OCI-LY7 (cell line): ENCODE results near the gene JAG2. TPM values are rescaled to one million over a fixed set of nuclear protein-coding genes. Genes with fewer than 3 reads are reported as not detected.

Experiments used
- BruUV-seq: library from RNA; stranded (reverse); fragments of 400-500 nt; replicated peaks from 2 replicates; lab custom pipeline; 2021; lab: Mats Ljungman, UMichigan
- CTCF ChIA-PET: fragments of 300-600 bp; sonication (Branson Sonifier 250); formaldehyde crosslinking; loops from one replicate; lab custom pipeline; 2022; ENCODE audit warnings: antibody characterized with exemption; ENCODE audit not compliant: unreplicated experiment; lab: Charles Lee
- POLR2A ChIA-PET: fragments of 300-600 bp; sonication (Branson Sonifier 250); formaldehyde crosslinking; loops from one replicate; lab custom pipeline; 2022; ENCODE audit warnings: antibody characterized with exemption; lab: Charles Lee
- DNase-seq: peaks from one replicate; pipeline ENCODE4 v3.0.0-alpha.2; 2015; ENCODE audit warnings: low spot score
- H2AFZ ChIP-seq: fragments of 200-600 bp; sonication (generic), shearing (Covaris generic); 2 replicates; pipeline ENCODE4 v1.6.1; 2014; ENCODE audit warnings: mild to moderate bottlenecking, antibody characterized with exemption, low read length, moderate library complexity
- H3K27ac ChIP-seq: fragments of 200-600 bp; sonication (generic); 2 replicates; pipeline ENCODE4 v1.5.1; 2014; ENCODE audit warnings: mixed run types, low read depth, mild to moderate bottlenecking, moderate library complexity, low read length, inconsistent platforms; ENCODE audit not compliant: poor library complexity, severe bottlenecking
- H3K36me3 ChIP-seq: fragments of 200-600 bp; sonication (generic); 2 replicates; pipeline ENCODE4 v1.6.1; 2014; ENCODE audit warnings: mild to moderate bottlenecking, antibody characterized with exemption, low read length, moderate library complexity, mixed read lengths; ENCODE audit not compliant: insufficient read depth
- H3K4me1 ChIP-seq: fragments of 200-600 bp; sonication (generic); 2 replicates; pipeline ENCODE4 v1.5.1; 2014; ENCODE audit warnings: mild to moderate bottlenecking, low read length; ENCODE audit not compliant: insufficient read depth, poor library complexity, severe bottlenecking
- H3K4me2 ChIP-seq: fragments of 200-600 bp; sonication (generic); 2 replicates; pipeline ENCODE4 v1.6.1; 2014; ENCODE audit warnings: mild to moderate bottlenecking, low read length
- H3K4me3 ChIP-seq: fragments of 200-600 bp; sonication (generic); 2 replicates; pipeline ENCODE4 v1.5.1; 2014; ENCODE audit warnings: mild to moderate bottlenecking, low read depth, low read length; ENCODE audit not compliant: poor library complexity, severe bottlenecking
- H3K79me2 ChIP-seq: fragments of 200-600 bp; sonication (generic); 2 replicates; pipeline ENCODE4 v1.6.1; 2016; ENCODE audit warnings: low read depth, mild to moderate bottlenecking, low read length, moderate library complexity, mixed read lengths; ENCODE audit not compliant: insufficient read depth
- H3K9me2 ChIP-seq: fragments of 200-600 bp; sonication (generic); 2 replicates; pipeline ENCODE4 v1.6.1; 2016; ENCODE audit warnings: mild to moderate bottlenecking, low read length, mixed read lengths; ENCODE audit not compliant: insufficient read depth
- H3K9me3 ChIP-seq: fragments of 200-600 bp; sonication (generic); 2 replicates; pipeline ENCODE4 v1.6.1; 2014; ENCODE audit warnings: mild to moderate bottlenecking, mixed run types, low read length, mixed read lengths
- H4K20me1 ChIP-seq: fragments of 200-600 bp; sonication (generic); 2 replicates; pipeline ENCODE4 v1.6.1; 2014; ENCODE audit warnings: mild to moderate bottlenecking, antibody characterized with exemption, low read length, moderate library complexity, mixed read lengths; ENCODE audit not compliant: insufficient read depth
- CTCF ChIP-seq: fragments of 200-600 bp; sonication (generic); conservative IDR thresholded peaks from 2 replicates; pipeline ENCODE4 v1.5.1; 2014; ENCODE audit warnings: mild to moderate bottlenecking, antibody characterized with exemption, low read length, moderate library complexity, mixed read lengths
- EZH2phosphoT487 ChIP-seq: fragments of 200-600 bp; sonication (generic); IDR thresholded peaks from 2 replicates; pipeline ENCODE4 v1.6.1; 2018; ENCODE audit warnings: low read depth, borderline replicate concordance, mild to moderate bottlenecking, mixed run types, antibody characterized with exemption, low read length, moderate library complexity, mixed read lengths
- intact Hi-C: fragments of 100-400 bp; cut with micrococcal nuclease; formaldehyde crosslinking; loops from one replicate; pipeline ENCODE4 v1.10.0; 2022; ENCODE audit not compliant: unreplicated experiment
- total RNA-seq, 2 experiments: library from RNA; depleted of rRNA in 1 of 2; stranded (reverse); fragments of >200 nt in 1 of 2; shearing (Covaris generic) in 1 of 2; gene quantifications; 2 replicates each; pipeline ENCODE4 v1.2.3, GENCODE V29; 2014 to 2022

Gene JAG2
- total RNA-seq, 2 experiments from 2014 or later = 5.0 to 6.0 TPM

GRCh38 chr14:105153331-105153731 lies 15.2 kb downstream of the JAG2 start:
- no peak for DNase-seq
- Histone ChIP-seq H3K79me2 (no peaks in the 10 kb centered on the region), H3K4me1 (no peaks in the 10 kb centered on the region), H2AFZ (no peak overlapping the region), H3K9me3 (no peaks in the 10 kb centered on the region), H3K36me3 (no peaks in the 10 kb centered on the region), H3K27ac (no peak overlapping the region), H4K20me1 (no peaks in the 10 kb centered on the region), H3K9me2 (no peaks in the 10 kb centered on the region), H3K4me2 (no peak overlapping the region), H3K4me3 (no peak overlapping the region)
- ChIA-PET CTCF (no interaction called here), POLR2A (no interaction called here)
- BruUV-seq = no TSS peak
- TF ChIP-seq EZH2phosphoT487 = no peak
- TF ChIP-seq CTCF = no peak
- intact Hi-C loops = no loop called here

- H3K9me2 ChIP-seq = no peaks in the 10 kb centered on the region
- no peak overlapping the region for H3K4me3 ChIP-seq
- intact Hi-C loops = no loop called here
- H3K9me3 ChIP-seq = no peaks in the 10 kb centered on the region
- ChIA-PET POLR2A (no interaction called here), CTCF (no interaction called here)
- no TSS peak for BruUV-seq
- DNase-seq = no peak
- H3K79me2 ChIP-seq = no peaks in the 10 kb centered on the region
- no peaks in the 10 kb centered on the region for H3K36me3 ChIP-seq
- no peak overlapping the region for H3K27ac ChIP-seq
- no peaks in the 10 kb centered on the region for H3K4me1 ChIP-seq
- no peak overlapping the region for H3K4me2 ChIP-seq
- no peaks in the 10 kb centered on the region for H4K20me1 ChIP-seq
- no peak overlapping the region for H2AFZ ChIP-seq
- TF ChIP-seq EZH2phosphoT487 (no peak), CTCF (no peak)
Measured at GRCh38 chr14:105152794-105153241, 15.8 kb downstream of the JAG2 start.

- H3K79me2 ChIP-seq = no peaks in the 10 kb centered on the region
- no peaks in the 10 kb centered on the region for H3K9me2 ChIP-seq
- POLR2A ChIA-PET = no interaction called here
- H3K4me1 ChIP-seq = no peaks in the 10 kb centered on the region
- intact Hi-C loops = no loop called here
- no peak overlapping the region for H3K4me3 ChIP-seq
- H4K20me1 ChIP-seq = no peaks in the 10 kb centered on the region
- no peaks in the 10 kb centered on the region for H3K36me3 ChIP-seq
- no peak overlapping the region for H3K27ac ChIP-seq
- H3K9me3 ChIP-seq = no peaks in the 10 kb centered on the region
- no peak overlapping the region for H2AFZ ChIP-seq
- no TSS peak for BruUV-seq
- DNase-seq = no peak
- no peak for TF ChIP-seq EZH2phosphoT487
- no peak for TF ChIP-seq CTCF
- CTCF ChIA-PET = no interaction called here
- no peak overlapping the region for H3K4me2 ChIP-seq
Measured at GRCh38 chr14:105151838-105152793, 16.5 kb downstream of the JAG2 start.
